NT2/D1 (cell line): ENCODE measurements around the gene SLCO3A1.

Experiments used
- YY1 ChIP-seq: IDR thresholded peaks from 2 replicates; pipeline ENCODE4 v1.6.1; 2011; ENCODE audit not compliant: insufficient read length, insufficient read depth
- ZNF274 ChIP-seq: IDR thresholded peaks from 2 replicates; pipeline ENCODE4 v1.6.1; 2011; ENCODE audit warnings: mild to moderate bottlenecking, low read depth, low read length

DNA sequence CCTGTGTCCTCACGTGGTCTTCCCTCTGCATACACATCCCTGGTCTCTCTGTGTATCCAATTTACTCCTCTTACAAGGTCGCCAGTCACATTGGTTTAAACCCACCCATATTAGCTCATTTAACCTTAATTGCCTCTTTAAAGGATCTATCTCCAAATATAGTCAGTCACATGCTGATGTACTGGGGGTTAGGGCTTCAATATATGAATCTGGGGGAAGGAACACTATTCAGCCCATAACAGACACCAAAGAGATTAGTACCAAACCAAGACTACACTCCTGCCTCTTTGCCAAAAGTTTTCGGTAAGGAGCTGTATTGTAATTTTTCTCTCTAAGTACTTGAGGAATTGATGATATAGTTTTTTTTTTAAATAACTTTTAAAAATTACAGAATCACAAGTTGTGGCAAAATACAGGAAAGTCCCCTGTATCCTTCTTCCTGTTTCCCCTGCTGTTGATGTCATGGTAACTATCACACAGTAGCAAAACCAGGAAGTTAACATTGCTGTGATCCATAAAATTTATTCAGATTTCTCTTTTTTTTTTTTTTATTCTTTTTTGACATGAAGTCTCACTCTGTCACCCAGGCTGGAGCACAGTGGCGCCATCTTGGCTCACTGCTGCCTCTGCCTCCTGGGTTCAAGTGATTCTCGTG, 67.8 kb downstream of the SLCO3A1 start:
- TF ChIP-seq ZNF274 (no peak), YY1 (no peak)
